ENCODE data around the gene TNIK. TPM values are rescaled to one million over a fixed set of nuclear protein-coding genes. Genes with fewer than 3 reads are reported as not detected.
"Not testable (repeated sequence)": the region's sequence is repeated elsewhere in the genome, so short reads cannot be mapped to it uniquely, and the experiment has no call there.

Gene TNIK
- total RNA-seq, 1 donor from 2014 or later, result 33.9 TPM

- DNase-seq (ENCODE audit: low spot score), result no peak
These were observed 9.2 kb upstream of the TNIK start for GRCh38 chr3:171469376-171469775.

- DNase-seq (ENCODE audit: low spot score), result no peak
These were observed 8.2 kb upstream of the TNIK start for GRCh38 chr3:171468296-171468906.

- DNase-seq (ENCODE audit: low spot score), result no peak
These were observed 5.6 kb upstream of the TNIK start for GRCh38 chr3:171465763-171466162.

- no peak for DNase-seq (ENCODE audit: low spot score)
These were observed 4.3 kb upstream of the TNIK start for GRCh38 chr3:171464462-171464861.

GRCh38 chr3:171462224-171462623 is 2.0 kb upstream of the TNIK start:
- DNase-seq (ENCODE audit: low spot score), result no peak

- DNase-seq (ENCODE audit: low spot score), result no peak
These were observed 1.3 kb upstream of the TNIK start for GRCh38 chr3:171461525-171461917.

- DNase-seq (ENCODE audit: low spot score), result peak; percentile 53
These were observed 720 bp upstream of the TNIK start for GRCh38 chr3:171460725-171461524.

GRCh38 chr3:171459137-171459941 is 866 bp downstream of the TNIK start:
- DNase-seq (ENCODE audit: low spot score), result peak; percentile 40

GRCh38 chr3:171458864-171459136 is 1.4 kb downstream of the TNIK start:
- DNase-seq (ENCODE audit: low spot score), result no peak

- peak; percentile 23 for DNase-seq (ENCODE audit: low spot score)
These were observed 1.9 kb downstream of the TNIK start for GRCh38 chr3:171458071-171458863.

- DNase-seq (ENCODE audit: low spot score), result no peak
These were observed 2.6 kb downstream of the TNIK start for GRCh38 chr3:171457607-171458061.

GRCh38 chr3:171456765-171457606 is 3.2 kb downstream of the TNIK start:
- no peak for DNase-seq (ENCODE audit: low spot score)

GRCh38 chr3:171455603-171456550 is 4.3 kb downstream of the TNIK start:
- DNase-seq (ENCODE audit: low spot score), result no peak

- peak; percentile 30 for DNase-seq (ENCODE audit: low spot score)
These were observed 6.2 kb downstream of the TNIK start for GRCh38 chr3:171454041-171454440.

GRCh38 chr3:171453180-171453886 is 6.9 kb downstream of the TNIK start:
- no peak for DNase-seq (ENCODE audit: low spot score)

GRCh38 chr3:171452328-171452727 is 7.9 kb downstream of the TNIK start:
- no peak for DNase-seq (ENCODE audit: low spot score)

- DNase-seq (ENCODE audit: low spot score), result no peak
These were observed 8.3 kb downstream of the TNIK start for GRCh38 chr3:171451915-171452314.

GRCh38 chr3:171447579-171447891 is 12.7 kb downstream of the TNIK start:
- DNase-seq (ENCODE audit: low spot score), result not testable (repeated sequence)
